Dedifferentiated amniotic fluid mesenchymal stem cell (primary cell): ENCODE measurements around the gene EFCAB12.
"Not testable (repeated sequence)": the region's sequence is repeated elsewhere in the genome, so short reads cannot be mapped to it uniquely, and the experiment has no call there.

Experiments
- DNase-seq: peaks from one replicate; pipeline ENCODE4 v3.0.0-alpha.2; 2016; ENCODE audit errors: extremely low spot score

The EFCAB12 gene

DNA sequence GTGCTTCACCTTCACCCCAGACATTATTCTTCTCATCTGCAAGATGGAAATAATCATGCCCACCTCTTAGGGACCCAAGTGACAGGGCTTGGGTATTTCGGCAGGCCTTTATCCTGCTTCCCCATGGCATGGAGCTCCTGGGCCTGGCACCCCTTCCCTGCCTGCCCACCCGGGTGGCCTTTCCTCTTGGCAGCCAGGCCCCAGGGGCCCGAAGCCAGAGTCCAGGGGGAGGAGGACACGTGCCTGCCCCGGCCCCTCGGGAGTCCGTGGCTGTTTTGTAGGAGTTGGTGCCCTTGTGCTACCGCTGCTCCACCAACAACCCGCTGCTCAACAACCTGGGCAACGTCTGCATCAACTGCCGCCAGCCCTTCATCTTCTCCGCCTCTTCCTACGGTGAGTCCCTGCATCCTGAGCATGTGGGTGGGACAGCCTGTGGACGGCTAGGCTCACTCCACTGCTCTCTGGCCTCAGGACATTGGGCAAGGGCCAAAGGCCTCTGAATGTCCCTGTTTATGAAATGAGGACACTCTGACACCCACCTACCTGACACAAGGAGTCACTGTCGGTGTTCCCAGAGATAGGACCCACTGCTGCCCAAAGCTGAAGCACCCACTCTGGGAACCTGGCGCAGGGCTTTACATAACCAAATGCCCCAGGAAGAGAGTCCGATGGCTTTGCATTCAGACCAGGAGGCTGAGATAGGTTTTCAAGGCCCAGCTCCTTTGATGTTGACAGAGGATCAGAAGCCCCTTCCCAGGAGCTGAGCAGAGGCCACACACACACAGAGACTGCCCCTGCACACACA is 34.5 kb downstream of the EFCAB12 start:
- DNase-seq: not testable (repeated sequence)

DNA sequence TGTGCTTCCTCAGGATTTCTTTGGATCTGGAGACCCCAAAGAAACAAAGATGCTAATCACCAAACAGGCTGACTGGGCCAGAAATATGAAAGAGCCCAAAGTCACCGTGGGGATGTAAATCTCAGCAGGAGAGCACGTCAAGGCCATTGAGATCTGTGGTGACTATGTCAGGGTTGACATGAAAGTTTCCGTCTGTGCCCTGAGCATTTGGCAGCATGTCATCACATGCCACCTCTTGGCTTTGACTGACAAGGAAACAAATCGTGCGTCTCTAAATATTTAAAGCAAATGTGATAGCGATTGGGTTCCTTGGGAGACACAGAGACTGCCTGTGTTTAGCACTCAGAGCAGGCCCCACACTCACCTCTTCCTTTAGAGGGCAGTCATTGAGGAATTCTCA is 35.2 kb downstream of the EFCAB12 start:
- DNase-seq: no peak

DNA sequence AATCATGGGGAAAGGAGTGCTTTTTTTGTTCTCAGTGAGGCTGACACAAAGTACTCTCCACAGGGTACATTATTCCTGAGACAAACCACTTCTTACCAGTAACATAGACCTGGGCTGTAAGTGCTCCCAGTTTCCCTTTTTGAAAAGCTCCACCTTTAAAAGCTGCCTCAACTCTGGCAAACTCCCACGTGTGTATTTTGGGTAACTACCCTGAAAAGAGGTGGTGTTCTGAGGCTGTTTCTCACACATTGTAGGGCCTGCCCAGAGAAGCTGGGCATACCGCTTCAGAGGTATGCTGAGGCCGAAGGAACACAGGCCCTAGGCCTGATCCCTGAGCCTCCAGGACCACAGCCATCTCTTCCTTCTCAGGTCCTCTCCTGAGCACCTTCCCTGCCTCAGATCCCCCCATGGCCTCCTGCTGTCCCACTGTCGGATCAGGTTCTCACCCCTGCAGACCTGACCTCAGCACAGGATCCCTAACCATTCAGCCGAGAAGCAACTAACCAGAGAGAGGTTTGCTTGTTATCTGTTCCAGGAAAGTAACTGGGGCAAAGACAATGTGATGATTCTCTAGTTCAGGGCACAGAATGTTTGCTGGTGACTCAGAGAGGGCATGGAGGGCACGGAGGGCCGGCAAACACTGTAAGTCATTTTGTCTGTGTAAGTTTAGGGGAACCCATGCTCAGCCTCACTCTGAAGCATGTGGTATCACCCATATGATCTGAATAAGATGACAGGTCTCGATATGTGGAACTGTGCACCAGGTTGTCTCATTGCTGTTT is 36.1 kb downstream of the EFCAB12 start:
- DNase-seq: not testable (repeated sequence)

- not testable (repeated sequence) for DNase-seq
These were observed 36.9 kb downstream of the EFCAB12 start for GRCh38 chr3:129391583-129391982.

DNA sequence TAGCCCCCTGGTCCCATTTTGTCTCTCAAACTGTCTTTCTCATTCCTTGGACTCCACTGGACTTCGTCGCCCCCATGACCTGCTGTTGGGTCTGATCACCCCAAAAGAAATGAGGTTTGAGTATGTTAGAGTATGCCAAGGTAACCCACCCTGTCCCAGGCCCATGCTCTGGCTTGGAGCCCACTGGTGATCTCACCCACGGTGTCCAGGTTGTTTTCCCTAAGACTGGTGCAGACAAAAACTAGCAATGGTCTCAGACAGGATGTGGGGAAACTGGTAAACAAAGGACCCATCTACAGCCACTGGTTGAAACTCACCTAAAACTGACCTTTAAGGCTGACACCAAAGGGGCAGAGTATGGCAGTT is 38.9 kb downstream of the EFCAB12 start:
- DNase-seq: no peak

DNA sequence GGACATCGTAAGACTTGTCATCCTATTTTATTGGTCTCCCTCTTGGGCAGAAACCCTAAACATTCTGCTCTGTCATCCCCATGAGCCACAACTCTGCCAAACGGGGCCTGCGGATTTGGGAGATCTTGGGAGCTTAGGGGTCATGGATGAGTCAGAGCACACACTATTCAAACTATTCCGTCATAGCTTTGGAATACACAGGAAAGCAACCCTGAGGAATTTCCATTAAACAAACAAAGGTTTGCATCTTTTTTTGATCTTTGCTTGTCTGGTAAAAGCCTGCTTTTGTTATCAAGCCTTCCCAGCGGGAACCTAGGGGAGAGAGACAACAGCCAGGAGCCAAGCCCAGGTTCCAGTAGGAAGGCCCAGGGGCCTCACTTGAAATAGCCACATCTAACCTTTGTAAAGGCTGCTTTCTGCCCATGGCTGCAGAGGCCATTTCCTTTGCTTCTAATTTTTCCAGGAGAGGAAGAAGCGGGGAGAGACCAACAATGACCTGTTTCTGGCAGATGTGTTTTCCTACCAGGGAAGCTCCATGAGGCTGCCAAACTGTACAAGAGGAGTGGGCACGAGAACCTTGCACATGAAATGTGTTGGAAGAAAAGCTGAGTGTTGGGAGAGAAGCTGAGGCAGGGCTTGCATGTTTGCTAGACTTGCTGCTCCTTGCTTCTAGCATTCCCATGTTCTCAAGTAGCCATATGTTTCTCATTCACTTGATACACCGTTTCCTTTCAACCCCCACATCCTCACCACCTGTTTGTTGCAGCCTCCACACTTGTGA is 39.5 kb downstream of the EFCAB12 start:
- peak; percentile 46 for DNase-seq

DNA sequence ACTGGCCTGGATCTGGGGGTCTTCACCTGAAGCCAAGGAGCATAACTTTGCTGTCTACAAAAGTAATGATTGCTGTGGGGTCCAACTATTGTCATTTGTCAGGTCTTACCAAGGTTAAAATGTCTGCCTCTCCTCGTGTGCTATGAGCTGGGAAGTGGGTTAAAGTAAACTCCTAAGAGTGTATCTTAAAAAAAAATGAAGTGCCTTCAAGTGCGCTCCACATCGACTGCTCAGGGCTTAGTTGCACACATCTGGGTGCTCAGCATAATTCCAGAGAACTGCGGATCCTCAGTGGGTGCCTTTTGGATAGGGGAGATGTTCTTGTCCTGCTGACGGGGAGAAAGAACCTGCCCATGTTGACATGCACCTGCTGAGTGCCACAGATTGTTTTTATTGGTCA is 40.9 kb downstream of the EFCAB12 start:
- no peak for DNase-seq

DNA sequence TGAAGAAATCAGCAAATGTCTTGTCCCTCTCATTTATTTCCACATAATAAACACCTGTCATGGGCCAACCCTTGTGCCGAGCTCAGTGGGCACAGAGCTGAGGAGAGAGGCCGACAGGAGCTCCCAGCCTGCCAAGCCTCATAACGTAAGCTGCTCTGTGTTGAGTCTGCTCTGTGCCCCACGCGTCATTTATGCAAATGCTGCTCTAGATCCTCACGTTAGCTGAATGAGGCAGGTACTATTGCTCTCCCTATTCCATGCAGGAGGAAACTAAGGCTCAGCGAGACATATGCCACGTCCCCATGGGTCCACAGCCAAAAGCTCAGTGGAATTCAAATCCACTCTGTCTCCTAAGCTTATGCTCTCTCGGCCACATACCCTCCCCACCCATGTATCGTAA is 41.5 kb downstream of the EFCAB12 start:
- DNase-seq: no peak

DNA sequence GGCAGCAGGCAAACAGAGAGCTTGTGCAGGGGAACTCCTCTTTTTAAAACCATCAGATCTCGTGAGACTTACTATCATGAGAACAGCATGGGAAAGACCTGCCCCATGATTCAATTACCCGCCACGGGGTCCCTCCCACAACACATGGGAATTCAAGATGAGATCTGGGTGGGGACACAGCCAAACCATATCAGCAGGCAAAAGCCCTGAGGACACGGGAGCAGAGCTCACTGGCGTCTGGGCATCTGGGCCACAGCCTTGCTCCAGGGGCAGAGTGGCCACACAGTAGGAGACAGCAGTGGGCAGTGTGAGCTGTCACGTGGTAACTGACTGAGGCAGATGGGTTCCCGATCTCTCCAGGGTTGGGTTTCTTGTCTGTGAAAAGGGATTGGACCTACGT is 42.9 kb downstream of the EFCAB12 start:
- DNase-seq: not testable (repeated sequence)

DNA sequence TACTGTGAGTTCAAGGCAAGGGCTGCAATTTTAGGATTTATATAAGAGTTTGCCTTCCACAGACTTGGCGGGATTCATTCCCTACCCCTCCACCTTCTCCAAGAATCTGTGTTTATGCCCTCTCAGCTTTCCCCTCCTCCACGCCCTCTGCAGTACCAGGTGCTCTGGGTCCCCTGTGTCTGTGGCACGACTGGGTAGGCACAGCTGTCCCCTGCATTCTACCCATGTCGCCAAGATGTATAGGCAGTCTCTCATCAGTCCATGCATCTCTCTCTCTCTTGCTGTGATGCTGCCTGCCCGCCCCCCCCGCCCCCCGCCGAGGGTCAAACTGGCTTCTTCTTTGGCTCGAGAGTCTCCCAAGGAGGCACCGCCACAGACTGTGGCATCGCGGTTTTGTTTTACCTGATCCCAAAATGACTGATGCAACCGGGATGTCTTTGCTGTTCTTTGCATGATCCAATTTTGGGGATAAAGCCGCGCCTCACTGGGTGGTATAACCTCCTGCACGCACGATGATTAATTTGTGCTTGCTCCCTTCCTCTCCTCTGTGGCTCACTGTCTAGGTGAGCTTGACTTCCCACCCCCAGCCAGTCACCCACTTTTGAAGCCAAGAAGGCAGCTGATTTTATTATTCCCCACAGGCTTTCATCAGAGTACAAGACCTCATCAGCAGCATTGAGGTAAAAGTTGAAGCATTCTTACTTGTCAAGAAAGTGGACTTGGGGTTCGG is 43.7 kb downstream of the EFCAB12 start:
- no peak for DNase-seq

GRCh38 chr3:129384103-129384502 is 44.3 kb downstream of the EFCAB12 start:
- not testable (repeated sequence) for DNase-seq

- DNase-seq: peak; percentile 33
These were observed 45.1 kb downstream of the EFCAB12 start for GRCh38 chr3:129383292-129383860.

GRCh38 chr3:129382366-129382765 is 46.1 kb downstream of the EFCAB12 start:
- DNase-seq: no peak

GRCh38 chr3:129379582-129380358 is 48.7 kb downstream of the EFCAB12 start:
- DNase-seq: no peak

GRCh38 chr3:129378949-129379348 is 49.5 kb downstream of the EFCAB12 start:
- no peak for DNase-seq

DNA sequence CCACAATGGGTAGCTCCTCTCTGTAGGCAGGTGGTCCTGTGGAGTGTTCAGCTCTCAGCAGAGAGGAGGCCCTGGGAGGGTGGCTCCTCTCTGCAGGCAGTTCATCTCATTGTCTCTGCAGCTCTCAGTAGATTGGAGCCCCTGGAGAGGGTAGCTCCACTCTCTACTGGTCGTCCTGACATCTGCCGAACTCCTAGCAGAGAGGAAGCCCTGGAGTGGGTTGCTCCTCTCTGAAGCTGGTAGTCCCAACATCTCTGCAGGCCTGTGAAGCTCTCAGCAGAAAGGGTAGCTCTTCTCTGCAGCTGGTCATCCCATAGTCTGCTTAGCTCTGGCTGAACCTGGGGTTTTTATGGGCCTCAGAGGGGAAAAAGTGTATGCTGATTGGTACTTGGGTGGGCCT is 50.8 kb downstream of the EFCAB12 start:
- DNase-seq: no peak

DNA sequence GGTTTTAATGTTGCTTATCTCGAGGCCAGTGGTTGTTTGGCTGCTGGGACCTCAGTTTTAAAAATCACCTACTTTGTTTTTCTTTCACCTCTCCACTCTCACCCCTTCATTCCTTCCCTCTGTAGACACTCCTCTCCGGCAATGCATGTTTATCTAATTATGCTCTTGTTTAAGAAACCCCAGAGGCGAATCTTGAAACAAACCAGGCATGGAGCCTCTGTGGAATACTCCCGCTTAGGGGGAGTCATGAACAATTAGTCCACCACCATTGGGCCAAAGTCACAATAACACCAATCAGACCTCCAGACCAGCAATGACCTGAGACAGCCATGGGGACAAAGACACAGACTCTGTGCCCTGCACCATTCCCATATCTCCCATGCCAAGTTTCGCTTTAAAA is 53.3 kb downstream of the EFCAB12 start:
- no peak for DNase-seq

DNA sequence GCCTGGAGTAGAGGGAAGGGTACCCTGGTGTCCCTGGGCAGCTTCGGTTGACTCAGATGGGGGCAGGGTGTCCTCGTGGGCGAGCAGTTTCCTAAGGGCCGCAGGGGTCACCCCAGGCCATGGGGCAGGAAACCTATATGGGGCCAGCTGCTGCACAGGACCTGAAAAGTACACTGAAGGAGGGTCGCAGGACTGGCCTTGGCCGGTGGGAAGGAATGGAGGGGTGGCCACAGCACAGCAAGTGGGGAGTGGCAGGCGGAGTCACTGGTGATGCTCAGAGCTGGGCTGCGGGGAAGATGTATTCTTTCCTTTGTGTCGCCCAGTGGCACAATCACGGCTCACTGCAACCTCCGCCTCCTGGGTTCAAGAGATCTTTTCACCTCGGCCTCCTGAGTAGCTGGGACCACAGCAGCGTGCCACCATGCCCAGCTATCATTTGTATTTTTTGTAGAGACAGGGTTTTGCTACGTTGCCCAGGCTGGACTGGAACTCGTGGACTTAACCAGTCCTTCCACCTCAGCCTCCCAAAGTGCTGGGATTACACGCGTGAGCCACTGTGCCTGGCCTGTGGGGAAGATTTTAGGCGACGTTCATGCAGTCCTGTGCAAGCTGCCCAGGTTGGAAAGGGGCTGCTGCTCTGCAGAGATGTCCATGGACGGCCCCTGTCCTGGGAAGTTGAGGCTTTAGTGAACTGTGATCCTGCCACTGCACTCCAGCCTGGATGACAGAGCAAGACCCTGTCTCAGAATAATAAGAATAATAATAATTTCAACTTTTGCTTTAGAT is 57.2 kb downstream of the EFCAB12 start:
- DNase-seq: no peak

DNA sequence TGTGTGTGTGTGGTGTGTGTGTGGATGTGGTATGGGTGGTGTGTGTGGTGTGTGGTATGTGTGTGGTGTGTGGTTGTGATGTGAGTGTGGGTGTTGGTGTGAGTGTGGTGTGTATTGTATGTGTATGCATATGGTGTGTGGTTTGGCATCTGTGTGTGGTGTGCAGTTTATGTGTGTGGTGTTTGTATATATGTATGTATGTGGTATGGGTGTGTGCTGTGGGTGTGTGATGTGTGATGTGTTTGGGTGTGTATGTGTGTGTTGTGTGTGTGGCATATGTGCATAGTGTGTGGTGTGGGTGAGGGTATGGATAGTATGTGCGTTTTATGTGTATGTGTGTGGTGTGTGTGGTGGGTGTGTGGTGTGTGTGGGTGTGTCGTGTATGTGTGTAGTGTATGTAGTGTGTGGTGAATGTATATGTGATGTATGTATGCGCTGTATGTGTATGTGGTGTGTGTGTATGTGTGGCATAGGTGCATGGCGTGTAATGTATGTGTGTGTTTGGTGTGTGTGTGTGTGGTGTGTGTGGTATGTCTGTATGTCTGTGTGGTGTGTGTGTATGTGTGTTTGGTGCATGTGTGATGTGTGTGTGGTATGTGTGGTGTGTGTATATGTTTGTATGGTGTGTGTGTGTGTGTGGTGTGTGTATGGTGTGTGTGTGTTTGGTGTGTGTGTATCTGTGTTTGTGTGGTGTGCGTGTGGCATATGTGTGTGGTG is 58.0 kb downstream of the EFCAB12 start:
- DNase-seq: no peak
